Camera-type eye (tissue), 1 donor: ENCODE results near the gene CASP5. TPM values are rescaled to one million over a fixed set of nuclear protein-coding genes. Genes with fewer than 3 reads are reported as not detected.

Experiments used
- total RNA-seq: library from RNA; depleted of rRNA; stranded (reverse); fragments of >200 nt; gene quantifications from one replicate; pipeline ENCODE4 v1.2.3, GENCODE V29; 2014

Gene CASP5
- not detected for total RNA-seq

GRCh38 chr11:105023003-105023402, at the start of gene CASP5:
CASP5 (minus strand) TSS chr11:105023168; CDS start chr11:105023136, 32 bp downstream.

GRCh38 chr11:105044557-105045524, 21.9 kb upstream of the CASP5 start, which contains the start of gene CARD16:
CARD16 (minus strand) TSS chr11:105045335; CDS start chr11:105045297, 38 bp downstream.

GRCh38 chr11:105034813-105035620, 12.0 kb upstream of the CASP5 start, which contains the start of gene CASP1:
CASP1 (minus strand) TSS chr11:105035144; CDS start chr11:105035113, 31 bp downstream.

GRCh38 chr11:104968355-104968855, 54.6 kb downstream of the CASP5 start, which contains the start of gene CASP4:
CASP4 (minus strand) TSS chr11:104968574; CDS start chr11:104968525, 49 bp downstream.

Other genes starting within 250 kb of the CASP5 start
- 0.27 TPM for gene CASP12, start 124.7 kb downstream of the CASP5 start, total RNA-seq
- gene CASP4, start 54.6 kb downstream of the CASP5 start, total RNA-seq: 38.8 TPM
- 6.8 TPM for gene CASP1, start 12.0 kb upstream of the CASP5 start, total RNA-seq
- 7.7 TPM for gene CARD16, start 22.2 kb upstream of the CASP5 start, total RNA-seq
- gene CARD18, start 116.6 kb upstream of the CASP5 start, total RNA-seq: 0.88 TPM